HG03575 (cell line): ENCODE data around the gene ANKRD13D.

ENCODE experiments used
- ATAC-seq: cut with Tn5 transposase; IDR thresholded peaks from one replicate; pipeline ENCODE4 v1.9.1; 2021; ENCODE audit not compliant: unreplicated experiment, insufficient number of reproducible peaks, low FRiP score; ENCODE audit errors: extremely low read depth

ANKRD13D gene

GRCh38 chr11:67300256-67300755 lies 11.2 kb downstream of the ANKRD13D start:
- ATAC-seq = no peak

GRCh38 chr11:67300756-67301312 lies 11.7 kb downstream of the ANKRD13D start:
- ATAC-seq = no peak

GRCh38 chr11:67301313-67301921 lies 12.3 kb downstream of the ANKRD13D start:
- ATAC-seq = no peak

- no peak for ATAC-seq
Measured at GRCh38 chr11:67301951-67302516, 12.9 kb downstream of the ANKRD13D start.

- ATAC-seq = no peak
Measured at GRCh38 chr11:67302571-67303131, 13.5 kb downstream of the ANKRD13D start.

- no peak for ATAC-seq
Measured at GRCh38 chr11:67303132-67303834, 14.2 kb downstream of the ANKRD13D start, which contains the start of gene SSH3. Gene SSH3 (plus strand): TSS chr11:67303530. CDS start chr11:67303626, 96 bp downstream.

GRCh38 chr11:67303835-67304411 lies 14.8 kb downstream of the ANKRD13D start:
- ATAC-seq = no peak

- ATAC-seq = no peak
Measured at GRCh38 chr11:67304511-67305113, 15.5 kb downstream of the ANKRD13D start.

- ATAC-seq = no peak
Measured at GRCh38 chr11:67306769-67307544, 17.9 kb downstream of the ANKRD13D start.

- ATAC-seq = no peak
Measured at GRCh38 chr11:67307545-67308001, 18.5 kb downstream of the ANKRD13D start.

GRCh38 chr11:67308031-67308866 lies 19.1 kb downstream of the ANKRD13D start:
- no peak for ATAC-seq

- ATAC-seq = no peak
Measured at GRCh38 chr11:67309166-67309565, 20.1 kb downstream of the ANKRD13D start.

GRCh38 chr11:67309661-67310061 lies 20.6 kb downstream of the ANKRD13D start:
- no peak for ATAC-seq

- no peak for ATAC-seq
Measured at GRCh38 chr11:67310246-67311050, 21.3 kb downstream of the ANKRD13D start.

- no peak for ATAC-seq
Measured at GRCh38 chr11:67311051-67311555, 22.0 kb downstream of the ANKRD13D start.

- no peak for ATAC-seq
Measured at GRCh38 chr11:67311556-67312082, 22.5 kb downstream of the ANKRD13D start.
